Stimulated activated CD4-positive, alpha-beta T cell treated with anti-CD3 and anti-CD28 coated beads, Interleukin-15, amount 100 ng/mL, for 1 hour (primary cell): ENCODE measurements around the gene MRC2.
A peak's percentile ranks its signal among the peaks of the same experiment; 100 is the strongest.
"Not testable (repeated sequence)": the region's sequence is repeated elsewhere in the genome, so short reads cannot be mapped to it uniquely, and the experiment has no call there.

Experiments used
- DNase-seq, 2 donors: peaks; one replicate each; pipeline ENCODE4 v3.0.0-alpha.2; 2020; ENCODE audit warnings: low read depth in 1 of 2, low spot score in 1 of 2

Gene MRC2

DNA sequence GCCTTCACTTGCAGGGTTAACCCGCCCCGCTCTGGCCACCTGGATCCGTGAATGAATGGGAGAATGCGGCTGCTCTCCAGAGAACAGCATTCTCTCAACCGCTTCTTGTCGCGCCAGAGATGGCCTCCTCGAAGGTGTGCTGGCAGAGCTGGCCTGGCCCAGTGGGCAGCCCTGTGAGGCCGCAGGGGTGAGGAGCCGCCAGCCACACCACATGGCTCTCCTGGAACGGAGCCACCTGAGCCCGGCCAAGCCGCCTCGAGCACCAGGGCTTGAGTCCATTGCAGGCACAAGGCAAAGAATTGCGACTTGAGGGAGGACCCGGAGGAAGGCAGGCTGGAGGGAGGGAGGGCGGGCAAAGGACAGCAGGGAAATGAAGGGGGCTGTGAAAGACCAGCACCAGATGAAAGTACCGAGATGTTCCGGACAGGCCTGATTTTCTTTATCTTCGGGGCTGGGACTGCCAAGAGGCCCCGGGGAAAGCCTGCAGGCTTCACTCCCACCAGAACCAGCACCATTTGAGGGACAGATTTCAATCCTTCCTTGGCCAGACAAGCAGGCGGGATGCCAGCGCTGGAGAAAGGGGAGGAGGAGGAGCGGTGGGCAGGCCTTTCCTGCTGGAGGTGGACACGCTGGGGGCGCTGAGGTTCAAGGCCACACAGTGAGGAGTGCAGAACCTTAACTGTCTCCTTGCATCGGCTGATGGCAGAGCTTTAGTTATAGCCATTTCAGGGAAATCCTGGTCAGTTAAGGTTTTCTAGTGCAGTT is 69.4 kb downstream of the MRC2 start:
- no peak for DNase-seq

DNA sequence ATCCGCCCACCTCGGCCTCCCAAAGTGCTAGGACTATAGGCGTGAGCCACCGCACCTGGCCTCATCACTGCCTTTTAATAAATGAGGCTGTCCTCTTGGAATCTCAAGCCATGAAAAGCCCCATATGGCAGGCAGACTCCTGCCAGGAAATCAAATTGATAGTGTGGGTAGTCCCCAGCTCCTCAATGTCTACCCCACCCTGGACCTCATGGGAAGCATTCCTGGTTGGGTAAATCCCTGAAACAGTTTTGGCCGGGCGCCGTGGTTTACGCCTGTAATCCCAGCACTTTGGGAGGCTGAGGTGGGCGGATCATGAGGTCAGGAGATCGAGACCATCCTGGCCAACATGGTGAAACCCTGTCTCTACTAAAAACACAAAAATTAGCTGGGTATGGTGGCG is 71.0 kb downstream of the MRC2 start:
- not testable (repeated sequence) for DNase-seq

DNA sequence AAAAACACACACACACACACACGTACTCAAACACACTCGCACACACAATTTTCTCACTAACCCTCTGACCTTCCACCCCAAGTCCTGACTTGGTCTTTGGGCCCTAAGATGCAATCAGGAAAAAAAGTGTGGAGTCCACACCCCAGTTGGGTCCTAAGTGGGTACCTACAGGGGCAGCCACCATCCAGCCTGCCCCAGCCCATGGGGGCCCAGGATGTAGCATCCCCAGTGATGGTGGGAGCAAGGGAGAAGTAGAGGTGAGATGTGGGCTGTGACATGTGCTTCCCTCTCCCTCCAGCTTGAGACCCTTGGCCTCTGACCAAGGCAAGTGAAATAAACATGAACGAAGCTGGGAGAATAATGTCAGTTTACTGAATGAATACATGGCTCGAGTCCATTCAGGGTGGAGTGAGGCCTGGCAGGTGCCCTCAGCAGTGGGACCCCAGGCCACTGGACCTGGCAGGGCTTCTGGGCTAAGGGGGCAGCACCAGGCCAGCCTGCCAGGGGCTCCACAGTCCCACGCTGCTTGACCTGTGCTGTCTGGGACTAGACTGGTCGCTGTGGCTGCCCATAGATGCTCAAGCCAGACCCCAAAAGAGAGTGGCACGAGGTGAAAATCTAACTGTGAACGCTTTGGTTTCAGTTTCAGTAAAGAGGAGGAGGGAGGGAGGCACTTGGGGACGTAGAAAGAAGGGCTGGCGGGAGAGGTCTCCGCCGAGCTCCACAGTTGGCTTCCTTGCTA is 73.7 kb downstream of the MRC2 start:
- no peak for DNase-seq

DNA sequence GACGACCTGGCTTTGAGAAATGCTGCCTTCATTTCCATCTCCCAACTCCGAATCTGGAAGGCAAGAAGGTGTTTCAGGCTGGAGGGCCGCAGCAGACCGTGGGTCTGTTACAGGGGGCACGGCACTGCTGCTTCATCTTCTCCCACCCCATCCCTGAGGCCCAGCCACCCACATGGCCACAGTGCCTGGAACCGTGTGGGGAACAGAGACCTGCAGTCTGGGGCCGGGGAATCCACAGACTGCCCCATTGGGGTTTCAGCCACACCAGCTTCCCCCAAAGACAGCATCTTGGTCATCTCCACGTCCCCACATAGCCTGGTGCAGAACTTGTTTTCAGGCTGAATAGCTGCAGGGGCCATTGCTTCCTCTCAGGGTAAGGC is 74.2 kb downstream of the MRC2 start:
- no peak for DNase-seq

DNA sequence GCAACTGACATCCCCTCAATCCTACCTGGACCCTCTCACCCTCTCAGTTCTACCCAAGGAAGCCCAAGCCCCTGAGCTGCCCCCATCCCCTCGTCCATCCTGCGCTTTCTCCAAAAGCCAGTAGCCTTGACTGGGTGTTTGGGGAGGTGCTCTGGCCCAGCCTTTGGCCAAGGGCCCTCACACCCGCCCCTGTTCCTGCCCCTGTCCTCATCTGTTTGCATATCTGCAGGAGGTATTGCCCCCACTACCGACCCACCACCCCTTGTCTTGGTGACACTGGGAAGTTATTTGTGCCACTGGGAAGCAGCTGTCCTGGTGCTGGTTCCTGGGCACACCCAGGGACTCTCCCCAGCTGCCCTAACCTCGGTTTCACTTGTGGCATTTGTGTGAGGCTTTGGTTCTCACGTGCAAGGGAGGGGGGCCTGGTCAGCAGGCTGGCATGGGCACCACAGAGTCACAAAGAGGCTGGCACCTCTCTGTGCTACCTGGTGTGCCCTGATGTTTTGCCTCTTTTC is 75.3 kb downstream of the MRC2 start:
- DNase-seq: no peak

DNA sequence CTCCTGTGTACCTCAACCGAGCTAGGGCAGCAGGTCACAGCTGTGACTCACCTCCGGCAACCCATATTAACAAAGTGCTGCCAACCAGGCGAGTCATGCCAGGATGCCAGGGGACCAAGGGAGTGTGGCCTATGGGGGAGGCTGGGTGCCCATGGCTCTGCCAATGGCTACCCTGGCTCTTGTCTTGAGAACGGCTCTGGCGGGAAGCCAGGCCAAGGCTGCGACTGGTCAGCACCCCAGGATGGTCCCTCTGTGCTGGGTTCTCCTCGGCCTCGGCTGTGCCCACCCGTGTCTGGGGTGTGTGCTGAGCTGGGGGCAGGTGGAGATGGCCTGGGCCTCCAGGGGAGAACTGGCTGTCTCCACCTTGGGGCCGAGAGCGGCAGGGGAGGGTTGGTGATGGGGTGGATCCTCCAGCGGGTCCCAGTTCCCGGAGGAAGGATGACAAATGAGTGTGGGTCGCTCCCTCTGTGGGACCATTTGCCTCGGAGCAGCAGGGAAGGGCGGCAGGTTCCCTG is 75.8 kb downstream of the MRC2 start:
- DNase-seq: no peak

DNA sequence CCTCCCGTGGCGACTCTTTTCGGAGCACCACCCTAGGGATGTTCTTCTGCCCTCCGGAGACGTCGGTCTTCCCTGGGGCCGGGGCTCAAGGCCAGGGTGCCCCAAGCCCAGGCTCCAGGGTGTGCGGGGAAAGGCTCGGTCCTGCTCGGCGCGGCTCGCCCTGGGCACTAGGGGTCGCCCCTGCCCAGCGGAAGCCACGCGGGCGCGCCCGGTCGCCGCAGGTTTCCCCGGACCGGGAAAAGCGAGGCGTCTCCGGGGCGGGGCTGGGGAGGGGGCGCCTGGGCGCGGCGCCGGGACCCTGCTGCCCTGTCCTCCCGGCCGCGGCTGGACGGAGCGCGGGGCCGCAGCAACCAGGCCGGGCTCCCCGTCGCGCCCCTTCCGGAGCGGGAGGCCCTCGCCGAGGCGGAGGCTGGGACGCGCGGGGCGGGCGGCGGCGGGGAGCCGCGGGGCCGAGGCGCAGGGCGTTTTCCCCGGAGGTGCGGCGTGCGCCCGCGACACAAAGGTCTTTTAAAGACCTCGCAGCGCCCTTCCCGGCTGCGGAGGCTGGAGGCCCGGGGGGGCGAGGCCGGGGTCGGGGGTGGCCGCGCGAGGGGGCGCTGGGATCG is 76.4 kb downstream of the MRC2 start:
- peak; percentile 56 to 65 for DNase-seq

DNA sequence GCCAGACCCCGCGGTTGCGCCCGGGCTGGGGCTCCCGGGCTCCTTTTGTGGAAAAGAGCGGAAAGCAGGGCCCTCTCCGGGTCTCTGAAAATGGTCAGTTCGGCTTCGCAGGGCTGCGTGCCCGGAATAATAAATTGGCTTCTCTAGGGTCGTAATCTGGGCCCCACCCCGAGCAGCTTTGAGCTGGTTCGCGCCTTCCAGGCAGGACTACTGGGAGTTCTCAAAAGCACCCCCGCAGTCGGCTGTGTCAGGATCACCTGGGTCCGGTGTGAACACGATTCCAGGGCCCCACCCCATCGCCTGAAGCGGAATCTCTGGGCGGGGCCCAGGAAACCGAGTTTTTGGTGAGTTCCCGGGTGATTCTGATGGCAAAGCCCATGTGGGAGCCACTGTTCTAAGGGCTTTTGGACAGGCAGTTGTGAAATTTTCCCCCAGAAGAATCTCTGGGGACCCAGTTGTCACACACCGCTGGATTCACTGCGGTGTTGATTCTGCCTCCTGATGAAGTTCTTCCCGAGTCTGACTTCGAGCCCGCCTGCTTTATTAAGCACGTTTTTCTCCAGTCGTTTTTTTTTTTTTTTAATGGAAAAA is 77.0 kb downstream of the MRC2 start:
- DNase-seq: no peak

DNA sequence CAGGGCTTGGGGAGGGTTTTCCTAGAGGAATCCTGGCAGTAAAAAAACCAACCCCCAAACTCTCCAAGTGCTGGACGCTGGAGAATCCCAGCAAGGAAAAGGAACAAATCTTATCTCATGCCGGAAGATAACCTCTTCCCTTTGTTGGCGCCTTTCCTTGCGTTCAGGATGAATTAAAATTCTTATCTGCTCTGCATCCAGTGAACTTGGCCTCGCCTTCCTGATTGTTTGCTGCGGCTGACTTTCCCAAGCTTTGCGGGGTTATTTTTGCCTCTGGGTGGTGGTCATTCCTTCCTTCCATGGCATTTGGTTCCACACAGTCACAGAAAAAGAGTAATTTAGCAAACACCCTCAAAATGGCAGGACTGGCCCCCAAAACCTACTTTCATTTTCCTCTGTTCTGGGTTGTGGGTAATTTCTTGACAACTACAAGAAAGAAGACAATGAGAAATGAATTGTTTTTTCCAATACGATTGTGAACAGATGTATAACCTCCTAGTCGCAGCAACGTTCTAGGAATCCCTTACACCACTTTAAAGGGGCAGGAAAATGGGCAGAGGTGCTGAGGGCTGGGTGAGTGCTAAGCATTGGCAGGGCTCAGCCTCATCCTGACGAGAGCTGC is 77.8 kb downstream of the MRC2 start:
- no peak for DNase-seq

DNA sequence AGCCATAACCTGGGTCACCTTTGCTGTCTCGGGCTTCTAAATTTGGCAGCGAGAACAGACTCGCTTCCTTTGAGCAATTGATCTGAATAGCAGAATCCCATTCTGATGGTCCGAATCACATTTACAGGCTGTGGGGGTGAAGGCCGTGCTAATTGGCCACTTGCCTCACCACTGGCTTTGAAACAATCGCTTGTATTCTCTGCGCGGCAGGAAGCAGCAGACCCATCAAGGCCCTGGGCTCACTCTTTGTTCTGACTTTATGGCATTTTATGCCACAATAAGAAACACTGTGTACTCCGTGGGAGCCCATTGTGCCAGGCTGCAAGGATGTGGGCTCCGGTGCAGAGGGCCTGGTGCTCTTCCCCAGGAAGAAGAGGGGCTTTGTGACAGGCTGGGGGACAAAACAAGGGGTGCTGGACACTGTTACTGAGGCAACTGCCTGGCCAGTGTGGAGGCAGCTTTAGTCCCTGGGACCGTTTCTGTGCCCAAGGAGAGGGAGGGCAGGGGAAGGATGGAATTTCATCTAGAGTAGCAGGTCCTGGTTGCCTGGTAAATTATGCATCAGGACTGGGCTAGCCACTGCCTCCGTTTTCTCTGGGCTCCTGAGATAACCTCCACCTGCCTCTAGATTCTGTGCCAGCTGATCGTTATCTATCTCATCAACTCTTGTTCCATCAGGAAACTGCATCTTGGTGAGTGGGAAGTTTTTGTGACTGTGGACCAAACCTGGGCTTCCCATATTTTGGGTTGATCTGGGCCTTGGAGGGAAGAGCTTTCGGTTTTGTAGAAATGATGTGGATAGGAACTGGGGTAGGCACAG is 78.5 kb downstream of the MRC2 start:
- no peak for DNase-seq

DNA sequence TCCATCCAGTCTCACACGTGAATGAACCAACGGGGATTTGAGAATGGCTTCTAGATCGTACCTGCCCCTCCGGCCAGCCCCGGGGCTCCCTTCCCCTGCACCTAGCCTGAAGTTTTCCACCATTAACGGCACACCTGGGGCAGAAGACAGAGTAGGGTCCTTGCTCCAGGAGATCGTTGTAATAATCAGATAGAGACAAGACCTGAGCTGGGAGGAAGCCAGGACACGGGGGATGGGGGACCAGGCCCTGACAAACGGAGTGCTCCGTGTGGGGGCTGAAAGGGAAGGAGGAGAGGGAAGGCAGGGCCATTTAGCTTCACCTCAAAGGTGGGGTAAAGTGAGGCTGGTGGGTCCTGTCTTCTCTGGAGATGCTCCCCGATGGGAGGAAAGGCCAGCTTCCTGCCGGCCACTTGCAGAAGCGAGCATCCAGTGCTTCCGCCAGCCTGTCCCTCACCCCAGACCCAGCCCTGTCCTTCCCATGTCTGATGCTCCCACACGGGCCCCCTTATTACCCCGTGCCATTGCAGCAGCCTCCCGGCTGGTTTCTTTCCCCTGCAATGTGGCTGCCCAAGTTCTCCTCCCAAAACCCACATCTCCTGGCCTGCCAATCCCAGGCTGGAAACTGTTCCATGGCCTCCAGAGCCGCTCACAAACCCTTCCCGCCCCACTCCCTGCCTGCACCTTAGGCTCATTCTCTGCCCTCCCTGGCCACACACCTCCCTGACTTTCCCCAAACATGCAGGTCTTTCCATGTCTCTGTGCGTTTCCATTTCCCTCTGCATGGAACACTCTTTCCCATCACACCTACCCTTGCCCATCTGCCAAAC is 79.3 kb downstream of the MRC2 start:
- no peak for DNase-seq

DNA sequence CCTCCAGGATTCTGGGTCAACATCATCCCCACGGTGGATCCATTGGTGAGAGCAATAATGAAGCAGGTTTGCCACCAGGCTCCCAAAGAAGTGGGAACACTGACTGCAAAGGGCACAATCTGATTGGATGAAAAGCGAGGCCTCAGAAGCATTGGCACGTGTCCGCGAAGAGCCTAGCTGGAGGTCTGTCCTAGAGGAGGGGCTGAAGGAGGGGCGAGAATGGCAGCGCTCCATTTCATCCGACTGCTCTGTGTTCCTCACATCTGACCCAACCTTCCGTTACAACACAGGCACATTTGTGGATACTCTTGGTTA is 79.9 kb downstream of the MRC2 start:
- no peak for DNase-seq

DNA sequence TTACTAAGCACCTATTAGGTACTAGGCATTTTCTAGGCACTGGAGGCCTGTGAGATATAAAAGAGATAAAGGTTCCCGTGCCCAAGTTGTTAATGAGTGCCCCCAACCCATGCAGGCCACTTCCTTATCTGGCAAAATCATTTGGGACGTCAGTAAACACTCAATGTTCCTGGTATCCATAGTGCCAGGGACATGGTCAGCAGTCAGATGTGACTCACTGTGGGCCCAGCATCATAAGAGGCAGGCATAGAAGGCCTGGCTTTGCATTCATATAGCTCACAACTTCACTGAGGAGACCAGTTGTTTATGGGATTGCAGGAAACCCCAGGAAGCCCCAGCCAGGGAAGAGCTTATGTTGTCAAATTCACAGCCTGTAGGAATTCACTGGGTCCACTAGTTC is 81.1 kb downstream of the MRC2 start:
- no peak for DNase-seq

DNA sequence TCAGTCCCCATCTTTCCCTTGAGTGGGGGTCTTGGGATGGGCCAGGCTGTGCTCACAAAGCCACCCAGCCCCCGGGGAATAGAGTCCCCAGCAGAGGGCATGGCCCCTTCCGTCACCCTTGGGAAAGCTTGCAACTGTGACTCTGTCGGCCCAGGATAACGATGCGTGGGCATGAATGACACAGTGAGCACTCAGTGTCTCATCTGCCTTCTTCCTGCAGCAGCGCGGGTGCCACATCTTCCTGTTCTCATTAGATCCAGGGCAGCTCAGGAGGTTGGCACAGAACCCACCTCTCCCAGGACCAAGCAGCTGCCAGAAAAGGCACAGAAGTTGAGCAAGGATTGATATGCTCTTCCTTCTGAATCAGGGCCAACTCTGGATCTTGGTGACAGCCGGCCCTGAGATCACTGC is 84.7 kb downstream of the MRC2 start:
- DNase-seq: no peak

DNA sequence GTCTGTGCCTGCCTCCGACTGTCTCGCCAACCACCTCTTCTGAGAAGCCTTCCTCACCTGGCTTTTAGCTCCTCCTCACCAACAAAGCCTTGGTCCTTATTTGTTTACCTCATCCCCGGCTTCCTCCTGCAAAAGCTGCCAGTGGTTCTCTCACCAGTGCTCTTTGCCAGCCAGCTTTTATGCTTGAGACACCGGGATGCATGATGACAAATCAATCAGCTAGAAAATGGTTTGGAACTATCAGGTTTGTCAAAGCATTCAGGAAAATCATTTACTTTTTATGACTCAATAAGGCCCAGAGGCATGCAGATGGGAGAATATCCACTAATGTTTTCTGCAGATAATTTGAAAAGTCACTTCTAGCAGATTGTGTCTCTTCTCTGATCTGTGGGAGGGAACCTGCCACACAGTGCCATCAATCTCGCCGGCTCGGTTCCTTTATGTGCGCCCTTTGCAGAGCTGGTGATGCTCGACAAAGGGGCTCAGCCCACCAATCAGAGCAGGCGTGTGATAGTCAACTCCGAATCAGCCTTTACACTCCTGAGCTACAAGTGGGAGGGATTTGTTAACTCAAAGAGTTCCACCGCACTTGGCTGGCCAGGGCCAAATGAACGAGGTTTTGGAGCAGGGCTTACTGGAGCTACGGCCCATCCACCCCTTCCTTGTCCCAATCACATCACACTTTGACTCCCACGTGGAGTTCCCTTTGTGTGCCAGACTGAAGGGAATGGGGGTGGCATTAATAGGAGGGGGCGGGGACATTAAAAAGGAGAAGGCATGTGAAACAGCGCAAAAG is 85.8 kb downstream of the MRC2 start:
- no peak for DNase-seq

DNA sequence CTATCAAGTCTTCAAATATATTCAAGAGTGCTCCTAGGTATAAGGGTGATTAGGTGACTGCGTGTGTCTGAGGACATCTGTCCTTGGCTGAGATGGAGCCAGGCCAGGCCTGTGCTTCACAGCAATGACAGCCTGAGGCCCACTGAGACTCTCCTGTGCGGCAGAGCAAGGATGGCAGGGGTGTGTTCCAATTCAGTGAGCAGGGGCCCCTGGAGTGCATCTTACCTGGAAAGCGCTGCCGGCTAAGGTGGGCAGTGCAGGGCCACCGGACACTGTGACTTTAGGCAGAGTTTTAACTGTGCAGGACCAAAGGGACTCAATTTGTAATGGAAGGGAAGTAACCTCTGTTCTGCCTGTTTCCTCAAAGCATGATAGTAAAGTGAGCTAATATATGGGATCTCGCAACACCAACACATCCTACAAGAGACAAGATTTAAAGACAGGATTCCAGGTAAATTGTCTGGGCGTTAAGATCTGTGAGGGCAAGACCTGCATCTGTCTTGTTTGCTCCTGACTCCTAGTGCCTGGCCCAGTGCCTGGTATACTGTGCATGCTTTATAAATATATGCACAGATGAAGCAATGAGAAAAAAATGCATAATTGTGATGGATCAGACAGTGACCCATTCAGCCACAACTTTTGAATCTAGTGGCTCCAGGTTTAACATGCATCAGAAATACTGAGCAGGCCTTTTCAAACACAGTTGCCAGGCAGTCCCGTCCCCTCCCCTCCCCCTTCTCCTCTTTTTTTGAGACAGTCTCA is 86.7 kb downstream of the MRC2 start:
- no peak for DNase-seq

DNA sequence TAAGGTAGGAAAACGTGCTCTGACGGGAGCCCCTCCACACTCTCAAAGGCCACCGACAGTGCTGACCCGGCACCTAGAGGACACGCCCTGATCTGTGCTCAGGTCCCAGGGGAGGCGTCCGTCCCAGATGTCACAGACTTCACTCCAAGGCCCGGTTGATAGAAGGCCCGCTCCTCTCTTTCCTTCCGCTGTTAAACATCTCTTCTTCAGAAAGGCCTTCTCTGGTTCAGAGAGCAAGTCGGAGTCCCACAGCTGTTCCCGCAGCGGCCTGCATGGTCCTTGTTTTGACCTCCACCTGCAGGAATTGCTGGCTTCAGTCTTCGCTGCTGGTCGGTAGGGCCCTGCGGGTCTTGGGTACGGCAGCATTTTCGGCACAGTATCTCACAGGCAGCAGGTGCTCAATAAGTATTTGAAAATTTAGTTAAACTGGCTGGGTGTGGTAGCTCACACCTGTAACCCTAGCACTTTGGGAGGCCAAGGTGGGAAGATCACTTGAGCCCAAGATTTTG is 88.5 kb downstream of the MRC2 start:
- DNase-seq: no peak
